Measurements from ENCODE around the gene AKAP1. TPM values are rescaled to one million over a fixed set of nuclear protein-coding genes. Genes with fewer than 3 reads are reported as not detected.

Gene AKAP1
- total RNA-seq, 1 donor from 2014 or later = 29.8 TPM

DNA sequence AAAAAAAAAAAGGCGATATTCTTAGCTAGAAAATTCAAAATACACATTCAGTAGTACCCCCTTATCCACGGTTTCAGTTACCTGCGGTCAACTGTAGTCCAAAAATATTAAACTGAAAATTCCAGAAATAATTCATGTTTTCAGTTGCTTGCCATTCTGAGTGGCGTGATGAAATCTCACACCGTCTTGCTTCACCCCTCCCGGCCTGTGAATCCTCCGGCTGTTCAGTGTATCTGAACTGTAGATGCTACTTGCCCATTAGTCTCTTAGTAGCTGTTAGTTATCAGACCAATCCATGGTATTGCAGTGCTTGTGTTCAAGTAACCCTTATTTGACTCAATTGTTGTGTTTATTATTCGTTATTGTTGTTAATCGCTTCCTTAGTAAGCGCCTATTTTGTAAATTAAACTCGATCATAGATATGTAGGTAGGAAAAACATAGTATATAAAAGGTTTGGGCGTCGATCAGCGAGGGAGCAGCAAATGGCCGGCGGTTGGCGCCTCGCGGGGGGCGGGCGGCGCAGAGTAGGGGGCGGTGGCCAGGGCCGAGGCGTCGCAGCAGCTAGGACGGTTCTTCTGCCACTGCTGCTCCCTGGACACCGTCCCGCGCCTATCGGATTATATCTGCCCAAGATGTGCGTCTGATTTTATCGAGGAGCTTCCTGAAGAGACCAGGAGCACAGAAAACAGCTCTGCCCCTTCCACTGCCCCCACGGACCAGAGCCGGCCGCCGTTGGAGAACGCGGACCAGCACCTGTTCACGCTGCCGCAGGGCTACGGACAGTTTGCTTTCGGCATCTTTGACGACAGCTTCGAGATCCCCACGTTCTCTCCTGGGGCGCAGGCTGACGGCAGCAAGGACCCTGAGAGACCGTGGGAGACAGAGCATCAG lies 39.8 kb upstream of the AKAP1 start:
- TF ChIP-seq, protein P1, sequence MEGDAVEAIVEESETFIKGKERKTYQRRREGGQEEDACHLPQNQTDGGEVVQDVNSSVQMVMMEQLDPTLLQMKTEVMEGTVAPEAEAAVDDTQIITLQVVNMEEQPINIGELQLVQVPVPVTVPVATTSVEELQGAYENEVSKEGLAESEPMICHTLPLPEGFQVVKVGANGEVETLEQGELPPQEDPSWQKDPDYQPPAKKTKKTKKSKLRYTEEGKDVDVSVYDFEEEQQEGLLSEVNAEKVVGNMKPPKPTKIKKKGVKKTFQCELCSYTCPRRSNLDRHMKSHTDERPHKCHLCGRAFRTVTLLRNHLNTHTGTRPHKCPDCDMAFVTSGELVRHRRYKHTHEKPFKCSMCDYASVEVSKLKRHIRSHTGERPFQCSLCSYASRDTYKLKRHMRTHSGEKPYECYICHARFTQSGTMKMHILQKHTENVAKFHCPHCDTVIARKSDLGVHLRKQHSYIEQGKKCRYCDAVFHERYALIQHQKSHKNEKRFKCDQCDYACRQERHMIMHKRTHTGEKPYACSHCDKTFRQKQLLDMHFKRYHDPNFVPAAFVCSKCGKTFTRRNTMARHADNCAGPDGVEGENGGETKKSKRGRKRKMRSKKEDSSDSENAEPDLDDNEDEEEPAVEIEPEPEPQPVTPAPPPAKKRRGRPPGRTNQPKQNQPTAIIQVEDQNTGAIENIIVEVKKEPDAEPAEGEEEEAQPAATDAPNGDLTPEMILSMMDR (conservative IDR thresholded peaks at IDR 0.05; ENCODE audit: low read depth, low read length) = no peak
- DNase-seq (ENCODE audit: low read depth) = no peak
- H3K4me3 ChIP-seq (ENCODE audit: low read depth, low read length) = peak overlapping the region; percentile 42

DNA sequence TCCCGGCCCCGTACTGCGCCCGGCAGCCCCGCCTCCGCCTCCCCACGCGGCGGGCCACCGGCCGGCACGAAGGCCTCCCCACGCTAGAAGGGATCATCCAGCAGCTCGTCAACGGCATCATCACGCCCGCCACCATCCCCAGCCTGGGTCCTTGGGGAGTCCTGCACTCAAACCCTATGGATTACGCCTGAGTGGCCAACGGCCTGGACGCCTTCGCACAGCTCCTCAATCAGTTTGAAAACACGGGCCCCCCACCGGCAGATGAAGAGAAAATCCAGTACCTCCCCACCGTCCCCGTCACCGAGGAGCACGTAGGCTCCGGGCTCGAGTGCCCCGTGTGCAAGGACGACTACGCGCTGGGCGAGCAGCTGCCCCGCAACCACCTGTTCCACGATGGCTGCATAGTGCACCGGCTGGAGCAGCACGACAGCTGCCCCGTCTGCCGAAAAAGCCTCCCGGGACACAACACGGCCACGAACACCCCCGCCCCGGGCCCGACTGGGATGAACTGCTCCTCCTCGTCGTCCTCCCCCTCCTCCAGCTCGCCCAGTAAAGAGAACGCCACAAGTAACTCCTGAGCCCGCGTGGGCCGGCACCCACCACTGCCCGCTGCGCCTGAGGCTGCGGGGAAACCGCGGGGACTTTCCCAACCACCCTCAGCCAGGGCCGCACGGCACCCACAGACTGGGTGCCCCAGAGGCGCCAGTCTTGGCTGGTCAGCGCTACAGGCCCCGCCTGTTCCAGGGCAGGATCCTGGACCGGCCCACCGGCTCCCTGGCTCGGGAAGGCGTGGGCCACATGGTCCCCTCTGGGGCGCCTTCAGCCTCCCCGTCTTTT lies 39.0 kb upstream of the AKAP1 start:
- no peak for DNase-seq (ENCODE audit: low read depth)
- H3K4me3 ChIP-seq (ENCODE audit: low read depth, low read length) = peak overlapping the region; percentile 42

DNA sequence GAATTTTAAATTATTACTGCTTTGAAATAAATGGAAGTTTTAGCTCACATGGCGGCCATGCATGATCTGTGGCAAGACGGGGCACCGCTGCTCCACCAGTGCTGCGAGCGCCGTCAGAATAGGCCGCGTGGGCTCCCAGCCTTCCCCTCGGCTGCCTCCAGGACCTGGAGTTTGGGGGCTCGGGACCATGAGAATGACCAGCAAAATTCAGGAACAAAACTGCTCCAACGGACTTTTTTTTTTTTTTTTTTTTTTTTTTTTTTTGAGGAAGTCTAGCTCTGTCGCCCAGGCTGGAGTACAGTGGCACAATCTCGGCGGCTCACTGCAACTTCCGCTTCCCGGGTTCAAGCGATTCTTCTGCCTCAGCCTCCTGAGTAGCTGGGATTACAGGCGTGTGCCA lies 38.3 kb upstream of the AKAP1 start:
- no peak for DNase-seq (ENCODE audit: low read depth)
- TF ChIP-seq, protein P1 (conservative IDR thresholded peaks at IDR 0.05; ENCODE audit: low read depth, low read length) = no peak
- H3K4me3 ChIP-seq (ENCODE audit: low read depth, low read length) = no peak overlapping the region

More for the DNA sequence above, 39.0 kb upstream of the AKAP1 start:
- TF ChIP-seq, protein P1 (conservative IDR thresholded peaks at IDR 0.05; ENCODE audit: low read depth, low read length) = no peak

DNA sequence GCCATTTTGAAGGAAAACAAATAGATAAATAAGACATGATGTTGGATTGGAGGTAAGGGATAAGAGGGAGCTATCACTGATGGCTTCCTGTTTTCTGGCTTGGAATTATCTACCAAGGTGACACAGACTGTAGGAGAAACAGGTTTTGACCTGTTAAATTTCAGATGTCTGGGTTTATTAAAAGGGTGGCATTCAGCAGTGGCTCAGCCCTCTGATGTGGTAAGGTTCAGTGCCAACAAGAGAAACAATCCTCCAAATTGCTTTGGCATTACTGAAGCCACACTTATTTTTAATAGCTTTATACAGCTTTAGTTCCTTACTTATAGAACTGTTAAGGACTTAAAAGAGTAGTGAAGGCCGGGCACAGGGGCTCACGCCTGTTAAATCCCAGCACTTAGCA lies 37.0 kb upstream of the AKAP1 start:
- TF ChIP-seq, protein P1 (conservative IDR thresholded peaks at IDR 0.05; ENCODE audit: low read depth, low read length) = no peak
- no peak overlapping the region for H3K4me3 ChIP-seq (ENCODE audit: low read depth, low read length)
- no peak for DNase-seq (ENCODE audit: low read depth)

DNA sequence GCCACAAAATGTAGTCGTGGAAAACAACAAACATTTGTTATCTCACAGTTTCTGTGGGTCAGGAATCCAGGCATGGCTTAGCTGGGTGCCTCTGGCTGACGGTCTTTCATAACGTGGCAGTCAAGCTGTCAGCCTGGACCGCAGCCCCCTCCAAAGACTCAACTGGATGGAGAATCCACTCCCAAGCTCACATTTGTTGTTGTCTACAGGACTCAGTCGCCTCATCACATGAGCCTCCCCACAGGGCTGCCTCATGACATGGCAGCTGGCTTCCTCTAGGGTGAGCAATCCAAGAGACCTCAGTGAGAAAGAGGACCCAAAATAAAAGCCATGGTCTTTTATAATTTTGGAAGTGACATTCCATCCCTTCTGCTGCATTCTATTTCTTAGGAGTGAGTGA lies 34.7 kb upstream of the AKAP1 start:
- H3K4me3 ChIP-seq (ENCODE audit: low read depth, low read length) = no peak overlapping the region
- DNase-seq (ENCODE audit: low read depth) = no peak
- TF ChIP-seq, protein P1 (conservative IDR thresholded peaks at IDR 0.05; ENCODE audit: low read depth, low read length) = no peak

DNA sequence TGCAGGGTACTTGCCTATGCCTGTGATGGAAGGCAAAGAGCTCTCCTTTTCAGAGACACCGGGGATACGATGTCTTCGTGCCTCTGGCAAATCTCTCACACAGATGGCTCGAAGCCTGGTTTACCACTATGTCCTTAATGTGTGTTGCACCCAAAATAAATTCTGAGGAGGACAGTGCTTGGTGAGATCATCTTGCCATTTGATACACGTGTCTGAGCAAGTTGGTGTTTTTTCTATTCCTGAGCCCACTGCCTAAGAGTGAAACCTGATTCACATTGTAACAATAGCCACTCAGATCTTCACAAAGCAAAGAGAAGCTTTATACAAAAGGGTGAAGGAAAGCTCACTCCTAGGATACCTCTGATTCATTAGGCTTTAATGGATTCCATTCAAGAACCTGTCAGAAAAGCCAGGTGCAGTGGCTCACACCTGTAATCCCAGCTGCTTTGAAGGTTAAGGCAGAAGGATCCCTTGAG lies 33.1 kb upstream of the AKAP1 start:
- TF ChIP-seq, protein P1 (conservative IDR thresholded peaks at IDR 0.05; ENCODE audit: low read depth, low read length) = no peak
- H3K4me3 ChIP-seq (ENCODE audit: low read depth, low read length) = no peak overlapping the region
- DNase-seq (ENCODE audit: low read depth) = no peak
